ENCODE results near the gene DDX42.

GRCh38 chr17:63854709-63855108 is 80.7 kb downstream of the DDX42 start:
- TF ChIP-seq SP1 (IDR thresholded peaks at IDR 0.05) (no peak), L3MBTL2 (conservative IDR thresholded peaks at IDR 0.05) (no peak), SUZ12 (IDR thresholded peaks at IDR 0.05) (no peak), NFRKB (IDR thresholded peaks at IDR 0.05) (no peak), FOXM1 (IDR thresholded peaks at IDR 0.05; ENCODE audit: borderline replicate concordance) (no peak), ARNT (IDR thresholded peaks at IDR 0.05) (no peak), ZNF384 (IDR thresholded peaks at IDR 0.05) (no peak), LEF1 (IDR thresholded peaks at IDR 0.05; ENCODE audit: borderline replicate concordance) (no peak), CTBP1 (IDR thresholded peaks at IDR 0.05; ENCODE audit: borderline replicate concordance) (no peak), ELF4 (IDR thresholded peaks at IDR 0.05) (no peak), BHLHE40 (IDR thresholded peaks at IDR 0.05; ENCODE audit: borderline replicate concordance) (no peak), HDGF (IDR thresholded peaks at IDR 0.05; ENCODE audit: borderline replicate concordance) (no peak)

Measured in HEK293T (cell line).